A204.1 (cell line): ENCODE results near the gene TEX2.

Experiments
- FAIRE-seq: peaks from 2 replicates; lab custom pipeline; 2012; peaks lifted over from hg19 to GRCh38; lab: Jason Lieb, UNC

The TEX2 gene

GRCh38 chr17:64269687-64270649 lies 6.9 kb upstream of the TEX2 start:
- FAIRE-seq, result no peak

- no peak for FAIRE-seq
Measured at GRCh38 chr17:64264891-64265290, 1.8 kb upstream of the TEX2 start.

GRCh38 chr17:64262198-64262999 lies 661 bp downstream of the TEX2 start:
- FAIRE-seq, result no peak

GRCh38 chr17:64261417-64262145 lies 1.5 kb downstream of the TEX2 start:
- FAIRE-seq, result no peak

GRCh38 chr17:64260886-64261285 lies 2.2 kb downstream of the TEX2 start:
- FAIRE-seq, result no peak

- FAIRE-seq, result no peak
Measured at GRCh38 chr17:64259922-64260321, 3.1 kb downstream of the TEX2 start.

GRCh38 chr17:64259426-64259825 lies 3.6 kb downstream of the TEX2 start:
- FAIRE-seq, result no peak

- no peak for FAIRE-seq
Measured at GRCh38 chr17:64256913-64257807, 5.9 kb downstream of the TEX2 start.

- no peak for FAIRE-seq
Measured at GRCh38 chr17:64255764-64256163, 7.3 kb downstream of the TEX2 start.

- no peak for FAIRE-seq
Measured at GRCh38 chr17:64254755-64255154, 8.3 kb downstream of the TEX2 start.

- FAIRE-seq, result no peak
Measured at GRCh38 chr17:64253470-64253869, 9.6 kb downstream of the TEX2 start.

GRCh38 chr17:64252831-64253230 lies 10.2 kb downstream of the TEX2 start:
- FAIRE-seq, result no peak

GRCh38 chr17:64250233-64250835 lies 12.7 kb downstream of the TEX2 start:
- FAIRE-seq, result no peak

- no peak for FAIRE-seq
Measured at GRCh38 chr17:64247836-64248235, 15.2 kb downstream of the TEX2 start.

- FAIRE-seq, result no peak
Measured at GRCh38 chr17:64245218-64246145, 17.6 kb downstream of the TEX2 start.

- no peak for FAIRE-seq
Measured at GRCh38 chr17:64244165-64244564, 18.9 kb downstream of the TEX2 start.

- no peak for FAIRE-seq
Measured at GRCh38 chr17:64243340-64243739, 19.7 kb downstream of the TEX2 start.

GRCh38 chr17:64242633-64243032 lies 20.4 kb downstream of the TEX2 start:
- FAIRE-seq, result no peak

- no peak for FAIRE-seq
Measured at GRCh38 chr17:64240741-64241347, 22.2 kb downstream of the TEX2 start.
